PC-9 (cell line): Measurements from ENCODE around the gene SUFU. TPM values are rescaled to one million over a fixed set of nuclear protein-coding genes. Genes with fewer than 3 reads are reported as not detected.

Source experiments
- BruUV-seq: library from RNA; stranded (reverse); fragments of 400-500 nt; replicated peaks from 2 replicates; lab custom pipeline; 2021; lab: Mats Ljungman, UMichigan
- CTCF ChIA-PET: fragments of 300-600 bp; sonication (Branson Sonifier 250); formaldehyde crosslinking; loops from one replicate; lab custom pipeline; 2022; ENCODE audit warnings: antibody characterized with exemption; lab: Charles Lee
- POLR2A ChIA-PET: fragments of 300-600 bp; sonication (Branson Sonifier 250); formaldehyde crosslinking; loops from one replicate; lab custom pipeline; 2022; ENCODE audit warnings: antibody characterized with exemption; ENCODE audit not compliant: unreplicated experiment; lab: Charles Lee
- DNase-seq, 2 experiments: peaks; one replicate each; pipeline versions ENCODE4 v3.0.0 to v3.0.0-alpha.2; 2015 to 2022; ENCODE audit warnings: mixed read lengths in 1 of 2
- H2AFZ ChIP-seq: fragments of 200-600 bp; sonication (generic); 2 replicates; pipeline ENCODE4 v1.8.1; 2017; ENCODE audit warnings: antibody characterized with exemption
- H3F3A ChIP-seq: fragments of 200-600 bp; sonication (generic); 2 replicates; pipeline ENCODE4 v1.8.1; 2017; ENCODE audit warnings: antibody characterized with exemption, mild to moderate bottlenecking, low read depth; ENCODE audit not compliant: insufficient read depth
- H3K27ac ChIP-seq: fragments of 200-600 bp; sonication (generic); 2 replicates; pipeline ENCODE4 v1.6.1; 2016; ENCODE audit warnings: mixed run types
- H3K27me3 ChIP-seq: fragments of 200-600 bp; sonication (generic); 2 replicates; pipeline ENCODE4 v1.6.1; 2016; ENCODE audit warnings: low read depth, mixed run types; ENCODE audit not compliant: insufficient read depth
- H3K36me3 ChIP-seq: fragments of 200-600 bp; sonication (generic); 2 replicates; pipeline ENCODE4 v1.6.1; 2016; ENCODE audit warnings: low read depth, mixed run types
- H3K4me1 ChIP-seq: fragments of 200-600 bp; sonication (generic); replicated peaks from 2 replicates; pipeline ENCODE4 v1.6.1; 2016; ENCODE audit warnings: mixed run types; ENCODE audit not compliant: insufficient read depth
- H3K4me2 ChIP-seq: fragments of 200-600 bp; sonication (generic); 2 replicates; pipeline ENCODE4 v1.6.1; 2017; ENCODE audit warnings: mixed run types
- H3K4me3 ChIP-seq: fragments of 200-600 bp; sonication (generic); 2 replicates; pipeline ENCODE4 v1.6.1; 2016; ENCODE audit warnings: mixed run types
- H3K79me2 ChIP-seq: fragments of 200-600 bp; sonication (generic); 2 replicates; pipeline ENCODE4 v1.6.1; 2017; ENCODE audit warnings: low read depth, mixed run types
- H3K9me2 ChIP-seq: fragments of 200-600 bp; sonication (generic); 2 replicates; pipeline ENCODE4 v1.8.1; 2017; ENCODE audit warnings: mild to moderate bottlenecking; ENCODE audit not compliant: insufficient read depth
- H3K9me3 ChIP-seq: fragments of 200-600 bp; sonication (generic); 2 replicates; pipeline ENCODE4 v1.8.1; 2016; ENCODE audit warnings: low read depth; ENCODE audit not compliant: insufficient read depth
- H4K20me1 ChIP-seq: fragments of 200-600 bp; sonication (generic); 2 replicates; pipeline ENCODE4 v1.8.1; 2017; ENCODE audit not compliant: insufficient read depth
- CTCF ChIP-seq: fragments of 200-600 bp; sonication (generic); conservative IDR thresholded peaks from 2 replicates; pipeline ENCODE4 v1.6.1; 2017; ENCODE audit warnings: mixed run types, antibody characterized with exemption, mild to moderate bottlenecking, moderate library complexity
- EZH2 ChIP-seq: fragments of 200-600 bp; sonication (generic); IDR thresholded peaks from 2 replicates; pipeline ENCODE4 v1.8.0; 2017; ENCODE audit warnings: antibody characterized with exemption, low read depth
- intact Hi-C: fragments of 100-400 bp; cut with micrococcal nuclease; formaldehyde crosslinking; loops from one replicate; pipeline ENCODE4 v1.10.0; 2022; ENCODE audit not compliant: unreplicated experiment
- total RNA-seq: library from RNA; stranded (reverse); gene quantifications from 2 replicates; pipeline ENCODE4 v1.2.3, GENCODE V29; 2021

SUFU gene
- total RNA-seq, 1 experiment from 2014 or later: 20.2 TPM

DNA sequence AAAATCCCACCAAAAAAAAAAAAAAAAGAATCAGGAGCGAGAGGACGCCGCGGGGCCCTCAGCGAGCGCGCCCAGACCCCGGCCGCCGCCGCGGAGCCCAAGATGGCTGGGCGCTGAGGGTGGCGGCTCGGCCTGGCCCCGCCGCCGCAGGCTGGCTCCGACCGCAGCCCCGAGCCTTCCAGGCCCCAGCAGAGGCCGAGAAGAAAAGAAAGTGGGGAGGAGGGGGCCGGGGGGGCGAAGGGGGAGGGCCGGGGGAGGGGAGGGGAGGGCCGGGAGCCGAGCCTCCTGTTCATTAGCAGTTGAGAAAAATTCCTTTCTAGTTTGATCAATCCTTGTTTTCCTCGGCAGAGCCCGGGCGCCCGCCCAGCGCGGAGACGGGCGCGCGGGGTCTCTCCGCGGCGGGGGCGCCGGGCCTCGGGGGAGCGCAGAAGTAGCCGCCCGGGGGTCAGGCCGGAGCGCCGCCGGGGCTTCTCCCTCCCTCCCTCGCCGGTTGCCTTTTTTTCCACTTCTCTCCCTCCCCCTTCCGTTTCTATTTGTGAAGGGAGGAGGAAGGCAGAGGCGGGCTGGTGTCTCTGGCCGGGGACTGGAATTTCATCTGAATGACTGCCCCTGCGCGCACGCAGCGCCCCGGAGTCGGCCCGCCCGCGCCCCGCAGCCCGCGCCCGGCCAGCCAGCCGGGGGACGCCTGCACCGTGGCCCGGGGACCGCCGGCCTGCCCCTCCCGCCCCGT, 139.7 kb downstream of the SUFU start:
- CTCF ChIA-PET: no interaction called here
- peaks cover 9% of the 10 kb centered on the region for H4K20me1 ChIP-seq
- no peaks in the 10 kb centered on the region for H3K9me3 ChIP-seq
- no peaks in the 10 kb centered on the region for H3K27me3 ChIP-seq
- H2AFZ ChIP-seq: peak overlapping the region; percentile 86
- peak overlapping the region; percentile 38; the same call in 1 of the 2 replicates for H3K27ac ChIP-seq
- no peaks in the 10 kb centered on the region for H3K36me3 ChIP-seq
- peaks cover 14% of the 10 kb centered on the region; the same call in 1 of the 2 replicates for H3K4me1 ChIP-seq
- peak overlapping the region; percentile 70; the same call in 1 of the 2 replicates for H3K4me3 ChIP-seq
- peak overlapping the region; percentile 68 for H3K4me2 ChIP-seq
- no peaks in the 10 kb centered on the region for H3K9me2 ChIP-seq
- POLR2A ChIA-PET: interaction anchor here (0.8 kb wide), 1 partner anchor 19 kb away, joined by 6 read pairs; no protein-coding TSS in a partner anchor
- peaks cover 26% of the 10 kb centered on the region for H3F3A ChIP-seq
- TF ChIP-seq EZH2: no peak
- TF ChIP-seq CTCF: no peak
- BruUV-seq: TSS peak; percentile 37
- intact Hi-C loops: loop anchor here (2.0 to 10.0 kb wide), 3 partner anchors 15 to 249 kb away; partner anchors contain the start of gene NFKB2
- H3K79me2 ChIP-seq: peaks cover 43% of the 10 kb centered on the region
- peak in 1 of 2 experiments; percentile 38 for DNase-seq

- peak within 1 kb of the TSS; percentile 62; the same call in 1 of the 2 replicates for H2AFZ ChIP-seq
- H3K4me3 ChIP-seq: peak within 1 kb of the TSS; percentile 70
- peaks cover 14% of the 10 kb centered on the region; the same call in 1 of the 2 replicates for H3K4me1 ChIP-seq
- H3K79me2 ChIP-seq: peaks cover 49% of the 10 kb centered on the region
- intact Hi-C loops: loop anchor here (10.0 kb wide), 1 partner anchor 249 kb away; the partner anchor contains the start of gene NFKB2
- ChIA-PET CTCF (interaction anchor here (1.0 kb wide), 1 partner anchor 48 kb away, joined by 4 read pairs; no protein-coding TSS in a partner anchor), POLR2A (interaction anchor here (0.9 kb wide), 1 partner anchor 11 kb away, joined by 10 read pairs; no protein-coding TSS in a partner anchor)
- no peaks in the 10 kb centered on the region for H3K36me3 ChIP-seq
- no peaks in the 10 kb centered on the region for H3K27me3 ChIP-seq
- DNase-seq: no peak
- peaks cover 26% of the 10 kb centered on the region for H3F3A ChIP-seq
- TF ChIP-seq CTCF: no peak
- TF ChIP-seq EZH2: no peak
- no peaks in the 10 kb centered on the region for H3K9me2 ChIP-seq
- H3K4me2 ChIP-seq: peak within 1 kb of the TSS; percentile 85
- H3K9me3 ChIP-seq: no peaks in the 10 kb centered on the region
- BruUV-seq: no TSS peak
- peaks cover 16% of the 10 kb centered on the region for H4K20me1 ChIP-seq
- H3K27ac ChIP-seq: peak within 1 kb of the TSS; percentile 83
Observed at GRCh38 chr10:102644066-102644645, 140.4 kb downstream of the SUFU start, which contains the start of gene TRIM8. Gene TRIM8 (plus strand): TSS chr10:102644479. CDS start chr10:102644618, 139 bp downstream.

- H3K4me1 ChIP-seq: peaks cover 14% of the 10 kb centered on the region; the same call in 1 of the 2 replicates
- peaks cover 26% of the 10 kb centered on the region for H3F3A ChIP-seq
- H3K36me3 ChIP-seq: no peaks in the 10 kb centered on the region
- no peaks in the 10 kb centered on the region for H3K27me3 ChIP-seq
- H3K4me2 ChIP-seq: peak overlapping the region; percentile 85
- H3K79me2 ChIP-seq: peaks cover 56% of the 10 kb centered on the region
- peak overlapping the region; percentile 83 for H3K27ac ChIP-seq
- ChIA-PET CTCF (interaction anchor here (1.0 kb wide), 1 partner anchor 49 kb away, joined by 4 read pairs; no protein-coding TSS in a partner anchor), POLR2A (interaction anchor here (0.9 kb wide), 1 partner anchor 11 kb away, joined by 10 read pairs; no protein-coding TSS in a partner anchor)
- H3K9me2 ChIP-seq: no peaks in the 10 kb centered on the region
- peak overlapping the region; percentile 70 for H3K4me3 ChIP-seq
- intact Hi-C loops: loop anchor here (5.0 to 10.0 kb wide), 2 partner anchors 67 to 250 kb away; partner anchors contain the start of genes ARL3, NFKB2 and SFXN2
- no peak for TF ChIP-seq EZH2
- no peak; the same call in 1 of the 2 replicates for TF ChIP-seq CTCF
- no TSS peak for BruUV-seq
- no peak overlapping the region for H2AFZ ChIP-seq
- no peaks in the 10 kb centered on the region for H3K9me3 ChIP-seq
- H4K20me1 ChIP-seq: peaks cover 16% of the 10 kb centered on the region
- peak; percentile 54 to 74 for DNase-seq
Observed at GRCh38 chr10:102644646-102645387, 141.0 kb downstream of the SUFU start.
